GM23338 (cell line): ENCODE results near the gene NPLOC4. TPM values are rescaled to one million over a fixed set of nuclear protein-coding genes. Genes with fewer than 3 reads are reported as not detected.

Experiments
- ATAC-seq: fragments of 200-7000 bp; cut with Tn5 transposase; 3 replicates; pipeline ENCODE4 v1.9.1; 2020
- DNase-seq: peaks from one replicate; pipeline ENCODE4 v3.0.0-alpha.2; 2015; ENCODE audit warnings: low spot score
- H2AFZ ChIP-seq: fragments of 200-600 bp; sonication (generic); 2 replicates; pipeline ENCODE4 v1.8.0; 2016; ENCODE audit warnings: antibody characterized with exemption, mild to moderate bottlenecking, moderate library complexity
- H3F3A ChIP-seq: fragments of 200-600 bp; sonication (generic); replicated peaks from 2 replicates; pipeline ENCODE4 v1.8.0; 2017; ENCODE audit warnings: antibody characterized with exemption, mixed run types, low read depth
- H3K27ac ChIP-seq: fragments of 200-600 bp; sonication (generic); 2 replicates; pipeline ENCODE4 v1.6.1; 2016; ENCODE audit warnings: low read depth
- H3K27me3 ChIP-seq: fragments of 200-600 bp; sonication (generic); 2 replicates; pipeline ENCODE4 v1.8.0; 2016; ENCODE audit warnings: mild to moderate bottlenecking, mixed run types, moderate library complexity; ENCODE audit not compliant: insufficient read depth
- H3K36me3 ChIP-seq: fragments of 200-600 bp; sonication (generic); 2 replicates; pipeline ENCODE4 v1.8.0; 2016; ENCODE audit warnings: mild to moderate bottlenecking; ENCODE audit not compliant: insufficient read depth
- H3K4me1 ChIP-seq: fragments of 200-600 bp; sonication (generic); 2 replicates; pipeline ENCODE4 v1.8.0; 2016; ENCODE audit warnings: mild to moderate bottlenecking, moderate library complexity; ENCODE audit not compliant: insufficient read depth
- H3K4me2 ChIP-seq: fragments of 200-600 bp; sonication (generic); 2 replicates; pipeline ENCODE4 v1.7.1; 2017; ENCODE audit warnings: mixed run types
- H3K4me3 ChIP-seq: fragments of 200-600 bp; sonication (generic); 2 replicates; pipeline ENCODE4 v1.6.1; 2016; ENCODE audit warnings: mixed run types
- H3K79me2 ChIP-seq: fragments of 200-600 bp; sonication (generic); replicated peaks from 2 replicates; pipeline ENCODE4 v1.8.0; 2017; ENCODE audit warnings: mild to moderate bottlenecking; ENCODE audit not compliant: insufficient read depth
- H3K9me2 ChIP-seq: fragments of 200-600 bp; sonication (generic); 2 replicates; pipeline ENCODE4 v1.8.0; 2017; ENCODE audit not compliant: insufficient read depth
- H4K20me1 ChIP-seq: fragments of 200-600 bp; sonication (generic); replicated peaks from 2 replicates; pipeline ENCODE4 v1.8.0; 2017; ENCODE audit warnings: mild to moderate bottlenecking; ENCODE audit not compliant: insufficient read depth
- H3K27ac Mint-ChIP-seq: 2 replicates; pipeline ENCODE4 v1.8.0; 2020; ENCODE audit warnings: inconsistent platforms, mild to moderate bottlenecking, moderate library complexity, mixed read lengths
- H3K27me3 Mint-ChIP-seq: 3 replicates; pipeline ENCODE4 v1.8.0; 2022; ENCODE audit warnings: low read depth, mild to moderate bottlenecking, moderate library complexity, mixed read lengths, inconsistent platforms; ENCODE audit not compliant: insufficient read depth, poor library complexity
- H3K36me3 Mint-ChIP-seq: 3 replicates; pipeline ENCODE4 v1.8.0; 2021; ENCODE audit warnings: low read depth, mild to moderate bottlenecking, inconsistent platforms, moderate library complexity, mixed read lengths
- H3K4me1 Mint-ChIP-seq: 3 replicates; pipeline ENCODE4 v1.8.0; 2020; ENCODE audit warnings: mild to moderate bottlenecking, inconsistent platforms, mixed read lengths
- H3K4me3 Mint-ChIP-seq: 3 replicates; pipeline ENCODE4 v1.8.0; 2021; ENCODE audit warnings: moderate library complexity, mild to moderate bottlenecking, inconsistent platforms, mixed read lengths
- H3K9me3 Mint-ChIP-seq: 3 replicates; pipeline ENCODE4 v1.8.0; 2020; ENCODE audit warnings: moderate library complexity, mild to moderate bottlenecking, inconsistent platforms, mixed read lengths
- CREB1 ChIP-seq: fragments of 250-450 bp; sonication (Bioruptor Pico); IDR thresholded peaks from 2 replicates; pipeline ENCODE4 v1.5.0; 2020; ENCODE audit warnings: low read depth, mild to moderate bottlenecking, moderate library complexity
- EZH2 ChIP-seq: fragments of 200-600 bp; sonication (generic); IDR thresholded peaks from one replicate; pipeline ENCODE4 v1.8.0; 2017; ENCODE audit warnings: antibody characterized with exemption, mild to moderate bottlenecking, low read depth; ENCODE audit not compliant: unreplicated experiment
- EZH2phosphoT487 ChIP-seq: fragments of 200-600 bp; sonication (generic); IDR thresholded peaks from one replicate; pipeline ENCODE4 v1.8.1; 2018; ENCODE audit warnings: antibody characterized with exemption; ENCODE audit not compliant: unreplicated experiment
- JUNB ChIP-seq: IDR thresholded peaks from one replicate; pipeline ENCODE4 v1.6.1; 2016; ENCODE audit warnings: antibody characterized with exemption; ENCODE audit not compliant: unreplicated experiment
- NANOG ChIP-seq: IDR thresholded peaks from 2 replicates; pipeline ENCODE4 v1.6.1; 2016; ENCODE audit warnings: antibody characterized with exemption, borderline replicate concordance
- POLR2AphosphoS5 ChIP-seq: IDR thresholded peaks from 2 replicates; pipeline ENCODE4 v1.6.1; 2016; ENCODE audit warnings: antibody characterized with exemption, low read depth
- STAT1 ChIP-seq: IDR thresholded peaks from one replicate; pipeline ENCODE4 v1.6.1; 2016; ENCODE audit warnings: antibody characterized with exemption; ENCODE audit not compliant: unreplicated experiment
- ZNF114 ChIP-seq: fragments of 250-450 bp; sonication (Bioruptor Pico); IDR thresholded peaks from 2 replicates; pipeline ENCODE4 v1.5.0; 2020; ENCODE audit warnings: mild to moderate bottlenecking, moderate library complexity
- ZNF331 ChIP-seq: fragments of 250-450 bp; sonication (Bioruptor Pico); IDR thresholded peaks from 2 replicates; pipeline ENCODE4 v1.5.0; 2020; ENCODE audit warnings: low read depth, mild to moderate bottlenecking, moderate library complexity
- polyA plus RNA-seq: library from polyadenylated mRNA; unstranded; fragments of >200 nt; fragmentation: Nextera tagmentation; extraction: Ambion mirVana; gene quantifications from 2 replicates; pipeline ENCODE4 v1.2.1, GENCODE V29; 2016
- total RNA-seq: library from RNA; depleted of rRNA; stranded (reverse); fragments of >200 nt; shearing (Covaris generic); gene quantifications from 2 replicates; pipeline ENCODE4 v1.2.3, GENCODE V29; 2014
- TF ChIP-seq, protein P1 (sequence below): IDR thresholded peaks from 2 replicates; pipeline ENCODE4 v1.6.1; 2016; ENCODE audit warnings: antibody characterized with exemption
- TF ChIP-seq, protein P2 (sequence below): IDR thresholded peaks from one replicate; pipeline ENCODE4 v1.6.1; 2018; ENCODE audit warnings: antibody characterized with exemption; ENCODE audit not compliant: unreplicated experiment
- TF ChIP-seq, protein P3 (sequence below): fragments of 250-450 bp; sonication (Bioruptor Pico); IDR thresholded peaks from 2 replicates; pipeline ENCODE4 v1.5.0; 2020; ENCODE audit warnings: mild to moderate bottlenecking, moderate library complexity
- TF ChIP-seq, protein P4 (sequence below), 2 experiments: fragments of 200-600 bp in 1 of 2; sonication (generic) in 1 of 2; conservative IDR thresholded peaks; 2 replicates each; pipeline versions ENCODE4 v1.5.1 to v1.6.1; 2016 to 2017; ENCODE audit warnings: antibody characterized with exemption in 2 of 2, low read depth in 2 of 2, mild to moderate bottlenecking in 2 of 2, moderate library complexity in 1 of 2

Gene NPLOC4
- total and polyA plus RNA-seq, 2 experiments from 2014 or later: 24.1 to 79.1 TPM

DNA sequence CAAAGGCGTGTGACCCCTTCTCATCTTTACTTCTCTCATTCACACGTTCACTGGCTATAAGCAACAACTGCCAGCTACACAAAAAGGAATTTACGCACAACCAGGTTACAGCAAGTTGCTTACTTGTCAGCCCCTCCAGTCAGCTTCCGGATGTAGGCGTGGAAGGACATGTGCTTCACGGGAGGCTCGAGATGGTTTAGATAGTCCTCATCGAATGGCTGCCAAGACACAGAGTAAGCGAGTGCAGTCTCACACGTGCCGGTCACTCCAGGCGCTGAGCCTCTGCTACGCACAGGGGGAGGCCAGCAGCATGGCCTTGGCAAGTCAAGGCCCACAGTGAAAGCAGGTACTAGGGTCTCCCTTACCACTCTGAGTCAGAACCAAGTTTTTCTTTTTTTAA, 28.3 kb downstream of the NPLOC4 start:
- Histone ChIP-seq H3K79me2 (peaks cover 31% of the 10 kb centered on the region), H3K27ac (no peak overlapping the region), H3F3A (peaks cover 6% of the 10 kb centered on the region; the same call in 1 of the 2 replicates), H3K4me3 (no peak overlapping the region), H3K4me1 (no peaks in the 10 kb centered on the region), H3K9me2 (no peaks in the 10 kb centered on the region), H3K27me3 (no peaks in the 10 kb centered on the region), H3K36me3 (peaks cover 67% of the 10 kb centered on the region), H3K4me2 (no peak overlapping the region), H4K20me1 (peaks cover 41% of the 10 kb centered on the region), H2AFZ (no peak overlapping the region)
- Mint-ChIP-seq H3K4me1 (no peaks in the 10 kb centered on the region), H3K4me3 (no peak overlapping the region), H3K27ac (no peak overlapping the region), H3K27me3 (no peaks in the 10 kb centered on the region), H3K36me3 (peaks cover 76% of the 10 kb centered on the region), H3K9me3 (no peaks in the 10 kb centered on the region)
- TF ChIP-seq, protein P1, sequence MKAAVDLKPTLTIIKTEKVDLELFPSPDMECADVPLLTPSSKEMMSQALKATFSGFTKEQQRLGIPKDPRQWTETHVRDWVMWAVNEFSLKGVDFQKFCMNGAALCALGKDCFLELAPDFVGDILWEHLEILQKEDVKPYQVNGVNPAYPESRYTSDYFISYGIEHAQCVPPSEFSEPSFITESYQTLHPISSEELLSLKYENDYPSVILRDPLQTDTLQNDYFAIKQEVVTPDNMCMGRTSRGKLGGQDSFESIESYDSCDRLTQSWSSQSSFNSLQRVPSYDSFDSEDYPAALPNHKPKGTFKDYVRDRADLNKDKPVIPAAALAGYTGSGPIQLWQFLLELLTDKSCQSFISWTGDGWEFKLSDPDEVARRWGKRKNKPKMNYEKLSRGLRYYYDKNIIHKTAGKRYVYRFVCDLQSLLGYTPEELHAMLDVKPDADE: no peak
- TF ChIP-seq ZNF114 (no peak), CREB1 (CRISPR knock-in tag) (no peak), ZNF331 (no peak), NANOG (no peak), POLR2AphosphoS5 (no peak), STAT1 (no peak), EZH2 (no peak), EZH2phosphoT487 (no peak), JUNB (no peak)
- TF ChIP-seq, protein P2, sequence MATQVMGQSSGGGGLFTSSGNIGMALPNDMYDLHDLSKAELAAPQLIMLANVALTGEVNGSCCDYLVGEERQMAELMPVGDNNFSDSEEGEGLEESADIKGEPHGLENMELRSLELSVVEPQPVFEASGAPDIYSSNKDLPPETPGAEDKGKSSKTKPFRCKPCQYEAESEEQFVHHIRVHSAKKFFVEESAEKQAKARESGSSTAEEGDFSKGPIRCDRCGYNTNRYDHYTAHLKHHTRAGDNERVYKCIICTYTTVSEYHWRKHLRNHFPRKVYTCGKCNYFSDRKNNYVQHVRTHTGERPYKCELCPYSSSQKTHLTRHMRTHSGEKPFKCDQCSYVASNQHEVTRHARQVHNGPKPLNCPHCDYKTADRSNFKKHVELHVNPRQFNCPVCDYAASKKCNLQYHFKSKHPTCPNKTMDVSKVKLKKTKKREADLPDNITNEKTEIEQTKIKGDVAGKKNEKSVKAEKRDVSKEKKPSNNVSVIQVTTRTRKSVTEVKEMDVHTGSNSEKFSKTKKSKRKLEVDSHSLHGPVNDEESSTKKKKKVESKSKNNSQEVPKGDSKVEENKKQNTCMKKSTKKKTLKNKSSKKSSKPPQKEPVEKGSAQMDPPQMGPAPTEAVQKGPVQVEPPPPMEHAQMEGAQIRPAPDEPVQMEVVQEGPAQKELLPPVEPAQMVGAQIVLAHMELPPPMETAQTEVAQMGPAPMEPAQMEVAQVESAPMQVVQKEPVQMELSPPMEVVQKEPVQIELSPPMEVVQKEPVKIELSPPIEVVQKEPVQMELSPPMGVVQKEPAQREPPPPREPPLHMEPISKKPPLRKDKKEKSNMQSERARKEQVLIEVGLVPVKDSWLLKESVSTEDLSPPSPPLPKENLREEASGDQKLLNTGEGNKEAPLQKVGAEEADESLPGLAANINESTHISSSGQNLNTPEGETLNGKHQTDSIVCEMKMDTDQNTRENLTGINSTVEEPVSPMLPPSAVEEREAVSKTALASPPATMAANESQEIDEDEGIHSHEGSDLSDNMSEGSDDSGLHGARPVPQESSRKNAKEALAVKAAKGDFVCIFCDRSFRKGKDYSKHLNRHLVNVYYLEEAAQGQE: no peak
- TF ChIP-seq, protein P3, sequence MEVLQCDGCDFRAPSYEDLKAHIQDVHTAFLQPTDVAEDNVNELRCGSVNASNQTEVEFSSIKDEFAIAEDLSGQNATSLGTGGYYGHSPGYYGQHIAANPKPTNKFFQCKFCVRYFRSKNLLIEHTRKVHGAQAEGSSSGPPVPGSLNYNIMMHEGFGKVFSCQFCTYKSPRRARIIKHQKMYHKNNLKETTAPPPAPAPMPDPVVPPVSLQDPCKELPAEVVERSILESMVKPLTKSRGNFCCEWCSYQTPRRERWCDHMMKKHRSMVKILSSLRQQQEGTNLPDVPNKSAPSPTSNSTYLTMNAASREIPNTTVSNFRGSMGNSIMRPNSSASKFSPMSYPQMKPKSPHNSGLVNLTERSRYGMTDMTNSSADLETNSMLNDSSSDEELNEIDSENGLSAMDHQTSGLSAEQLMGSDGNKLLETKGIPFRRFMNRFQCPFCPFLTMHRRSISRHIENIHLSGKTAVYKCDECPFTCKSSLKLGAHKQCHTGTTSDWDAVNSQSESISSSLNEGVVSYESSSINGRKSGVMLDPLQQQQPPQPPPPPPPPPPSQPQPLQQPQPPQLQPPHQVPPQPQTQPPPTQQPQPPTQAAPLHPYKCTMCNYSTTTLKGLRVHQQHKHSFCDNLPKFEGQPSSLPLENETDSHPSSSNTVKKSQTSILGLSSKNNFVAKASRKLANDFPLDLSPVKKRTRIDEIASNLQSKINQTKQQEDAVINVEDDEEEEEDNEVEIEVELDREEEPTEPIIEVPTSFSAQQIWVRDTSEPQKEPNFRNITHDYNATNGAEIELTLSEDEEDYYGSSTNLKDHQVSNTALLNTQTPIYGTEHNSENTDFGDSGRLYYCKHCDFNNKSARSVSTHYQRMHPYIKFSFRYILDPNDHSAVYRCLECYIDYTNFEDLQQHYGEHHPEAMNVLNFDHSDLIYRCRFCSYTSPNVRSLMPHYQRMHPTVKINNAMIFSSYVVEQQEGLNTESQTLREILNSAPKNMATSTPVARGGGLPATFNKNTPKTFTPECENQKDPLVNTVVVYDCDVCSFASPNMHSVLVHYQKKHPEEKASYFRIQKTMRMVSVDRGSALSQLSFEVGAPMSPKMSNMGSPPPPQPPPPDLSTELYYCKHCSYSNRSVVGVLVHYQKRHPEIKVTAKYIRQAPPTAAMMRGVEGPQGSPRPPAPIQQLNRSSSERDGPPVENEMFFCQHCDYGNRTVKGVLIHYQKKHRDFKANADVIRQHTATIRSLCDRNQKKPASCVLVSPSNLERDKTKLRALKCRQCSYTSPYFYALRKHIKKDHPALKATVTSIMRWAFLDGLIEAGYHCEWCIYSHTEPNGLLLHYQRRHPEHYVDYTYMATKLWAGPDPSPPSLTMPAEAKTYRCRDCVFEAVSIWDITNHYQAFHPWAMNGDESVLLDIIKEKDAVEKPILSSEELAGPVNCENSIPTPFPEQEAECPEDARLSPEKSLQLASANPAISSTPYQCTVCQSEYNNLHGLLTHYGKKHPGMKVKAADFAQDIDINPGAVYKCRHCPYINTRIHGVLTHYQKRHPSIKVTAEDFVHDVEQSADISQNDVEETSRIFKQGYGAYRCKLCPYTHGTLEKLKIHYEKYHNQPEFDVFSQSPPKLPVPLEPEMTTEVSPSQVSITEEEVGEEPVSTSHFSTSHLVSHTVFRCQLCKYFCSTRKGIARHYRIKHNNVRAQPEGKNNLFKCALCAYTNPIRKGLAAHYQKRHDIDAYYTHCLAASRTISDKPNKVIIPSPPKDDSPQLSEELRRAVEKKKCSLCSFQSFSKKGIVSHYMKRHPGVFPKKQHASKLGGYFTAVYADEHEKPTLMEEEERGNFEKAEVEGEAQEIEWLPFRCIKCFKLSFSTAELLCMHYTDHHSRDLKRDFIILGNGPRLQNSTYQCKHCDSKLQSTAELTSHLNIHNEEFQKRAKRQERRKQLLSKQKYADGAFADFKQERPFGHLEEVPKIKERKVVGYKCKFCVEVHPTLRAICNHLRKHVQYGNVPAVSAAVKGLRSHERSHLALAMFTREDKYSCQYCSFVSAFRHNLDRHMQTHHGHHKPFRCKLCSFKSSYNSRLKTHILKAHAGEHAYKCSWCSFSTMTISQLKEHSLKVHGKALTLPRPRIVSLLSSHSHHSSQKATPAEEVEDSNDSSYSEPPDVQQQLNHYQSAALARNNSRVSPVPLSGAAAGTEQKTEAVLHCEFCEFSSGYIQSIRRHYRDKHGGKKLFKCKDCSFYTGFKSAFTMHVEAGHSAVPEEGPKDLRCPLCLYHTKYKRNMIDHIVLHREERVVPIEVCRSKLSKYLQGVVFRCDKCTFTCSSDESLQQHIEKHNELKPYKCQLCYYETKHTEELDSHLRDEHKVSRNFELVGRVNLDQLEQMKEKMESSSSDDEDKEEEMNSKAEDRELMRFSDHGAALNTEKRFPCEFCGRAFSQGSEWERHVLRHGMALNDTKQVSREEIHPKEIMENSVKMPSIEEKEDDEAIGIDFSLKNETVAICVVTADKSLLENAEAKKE: no peak
- TF ChIP-seq, protein P4, sequence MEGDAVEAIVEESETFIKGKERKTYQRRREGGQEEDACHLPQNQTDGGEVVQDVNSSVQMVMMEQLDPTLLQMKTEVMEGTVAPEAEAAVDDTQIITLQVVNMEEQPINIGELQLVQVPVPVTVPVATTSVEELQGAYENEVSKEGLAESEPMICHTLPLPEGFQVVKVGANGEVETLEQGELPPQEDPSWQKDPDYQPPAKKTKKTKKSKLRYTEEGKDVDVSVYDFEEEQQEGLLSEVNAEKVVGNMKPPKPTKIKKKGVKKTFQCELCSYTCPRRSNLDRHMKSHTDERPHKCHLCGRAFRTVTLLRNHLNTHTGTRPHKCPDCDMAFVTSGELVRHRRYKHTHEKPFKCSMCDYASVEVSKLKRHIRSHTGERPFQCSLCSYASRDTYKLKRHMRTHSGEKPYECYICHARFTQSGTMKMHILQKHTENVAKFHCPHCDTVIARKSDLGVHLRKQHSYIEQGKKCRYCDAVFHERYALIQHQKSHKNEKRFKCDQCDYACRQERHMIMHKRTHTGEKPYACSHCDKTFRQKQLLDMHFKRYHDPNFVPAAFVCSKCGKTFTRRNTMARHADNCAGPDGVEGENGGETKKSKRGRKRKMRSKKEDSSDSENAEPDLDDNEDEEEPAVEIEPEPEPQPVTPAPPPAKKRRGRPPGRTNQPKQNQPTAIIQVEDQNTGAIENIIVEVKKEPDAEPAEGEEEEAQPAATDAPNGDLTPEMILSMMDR (conservative IDR thresholded peaks at IDR 0.05; ENCODE audit: low read depth in 2 of 2): no peak
- DNase-seq: no peak
- no peak for ATAC-seq
